ENCODE measurements around the gene CCDC170.

DNA sequence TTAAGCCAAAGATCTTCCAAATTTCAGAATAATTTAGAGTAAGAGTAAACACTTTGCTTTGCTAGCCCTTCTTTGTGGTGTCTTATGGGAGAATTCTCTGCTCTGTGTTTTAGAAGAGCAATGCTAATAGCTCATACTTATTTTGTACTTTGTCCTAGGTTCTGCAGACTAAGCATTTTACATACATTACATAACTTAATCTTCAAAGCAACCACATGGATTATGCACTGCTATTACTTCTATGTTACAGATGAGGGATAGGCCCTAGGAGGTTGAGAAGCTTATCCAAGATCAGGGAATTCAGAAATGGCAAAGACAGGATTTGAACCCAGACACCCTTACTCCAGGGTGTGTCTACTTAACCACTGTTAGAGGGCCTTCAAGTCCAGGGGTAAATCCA is 9.8 kb upstream of the CCDC170 start:
- TF ChIP-seq, protein P1, sequence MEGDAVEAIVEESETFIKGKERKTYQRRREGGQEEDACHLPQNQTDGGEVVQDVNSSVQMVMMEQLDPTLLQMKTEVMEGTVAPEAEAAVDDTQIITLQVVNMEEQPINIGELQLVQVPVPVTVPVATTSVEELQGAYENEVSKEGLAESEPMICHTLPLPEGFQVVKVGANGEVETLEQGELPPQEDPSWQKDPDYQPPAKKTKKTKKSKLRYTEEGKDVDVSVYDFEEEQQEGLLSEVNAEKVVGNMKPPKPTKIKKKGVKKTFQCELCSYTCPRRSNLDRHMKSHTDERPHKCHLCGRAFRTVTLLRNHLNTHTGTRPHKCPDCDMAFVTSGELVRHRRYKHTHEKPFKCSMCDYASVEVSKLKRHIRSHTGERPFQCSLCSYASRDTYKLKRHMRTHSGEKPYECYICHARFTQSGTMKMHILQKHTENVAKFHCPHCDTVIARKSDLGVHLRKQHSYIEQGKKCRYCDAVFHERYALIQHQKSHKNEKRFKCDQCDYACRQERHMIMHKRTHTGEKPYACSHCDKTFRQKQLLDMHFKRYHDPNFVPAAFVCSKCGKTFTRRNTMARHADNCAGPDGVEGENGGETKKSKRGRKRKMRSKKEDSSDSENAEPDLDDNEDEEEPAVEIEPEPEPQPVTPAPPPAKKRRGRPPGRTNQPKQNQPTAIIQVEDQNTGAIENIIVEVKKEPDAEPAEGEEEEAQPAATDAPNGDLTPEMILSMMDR (IDR thresholded peaks at IDR 0.05), result no peak
- TF ChIP-seq POLR2A (IDR thresholded peaks at IDR 0.05), result no peak
